GM18511 (cell line): ENCODE data around the gene HSBP1L1.

Experiments
- ATAC-seq: cut with Tn5 transposase; IDR thresholded peaks from one replicate; pipeline ENCODE4 v1.9.1; 2021; ENCODE audit warnings: mild to moderate bottlenecking, moderate library complexity; ENCODE audit not compliant: unreplicated experiment

The HSBP1L1 gene

GRCh38 chr18:79964330-79965118, at the start of gene HSBP1L1:
Gene HSBP1L1 (plus strand): TSS chr18:79964643. CDS start chr18:79964736, 93 bp downstream.
- peak; percentile 65 for ATAC-seq

DNA sequence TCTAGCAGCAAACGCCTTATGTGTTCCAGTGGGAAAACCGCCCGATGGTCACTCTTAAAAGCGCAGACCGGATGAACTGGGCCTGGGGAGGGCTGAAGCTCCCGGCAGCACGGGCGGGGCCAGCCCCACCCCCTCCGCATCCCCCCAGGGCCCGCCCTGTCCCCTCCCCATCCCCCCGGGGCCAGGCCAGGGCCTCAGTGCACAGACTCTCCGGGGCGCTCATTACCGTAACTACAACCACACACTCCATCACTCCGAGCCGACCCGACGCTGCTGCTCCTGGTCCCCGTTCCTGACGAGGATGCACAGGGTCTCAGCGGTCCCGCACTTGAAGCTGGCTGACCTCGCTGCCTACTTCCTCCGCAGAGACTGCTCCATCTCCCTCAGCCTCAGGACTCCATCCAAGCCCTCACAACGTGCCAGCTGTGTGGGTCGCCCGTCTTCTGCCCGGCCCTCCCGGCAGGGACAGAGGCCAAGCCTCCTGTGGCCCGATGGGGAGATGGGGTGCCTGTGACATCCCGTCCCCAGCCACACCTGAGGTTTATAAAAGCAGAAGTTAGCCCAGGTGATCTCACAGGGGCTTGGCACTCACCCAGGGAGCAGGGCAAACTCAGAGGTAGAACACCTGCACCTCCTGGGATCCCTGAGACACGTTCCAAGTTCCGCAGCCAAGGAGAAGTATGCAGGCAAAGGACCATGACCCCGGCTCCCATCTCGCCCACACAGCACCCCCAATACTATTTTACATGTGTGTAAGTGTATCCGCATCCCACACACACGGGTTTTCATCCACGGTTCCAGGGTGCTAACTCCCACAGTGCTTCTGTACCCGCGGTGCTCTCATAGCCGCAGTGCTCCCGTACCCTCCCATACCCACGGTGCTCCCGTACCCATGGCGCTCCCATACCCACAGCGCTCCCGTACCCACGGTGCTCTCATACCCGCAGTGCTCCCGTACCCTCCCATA, 49.0 kb upstream of the HSBP1L1 start:
- ATAC-seq, result no peak

- ATAC-seq, result no peak
These were observed 48.3 kb upstream of the HSBP1L1 start for GRCh38 chr18:79916128-79916494.

GRCh38 chr18:79916546-79917168, 47.8 kb upstream of the HSBP1L1 start:
- no peak for ATAC-seq

GRCh38 chr18:79917169-79917852, 47.1 kb upstream of the HSBP1L1 start:
- ATAC-seq, result no peak

GRCh38 chr18:79917853-79918614, 46.4 kb upstream of the HSBP1L1 start:
- ATAC-seq, result no peak

DNA sequence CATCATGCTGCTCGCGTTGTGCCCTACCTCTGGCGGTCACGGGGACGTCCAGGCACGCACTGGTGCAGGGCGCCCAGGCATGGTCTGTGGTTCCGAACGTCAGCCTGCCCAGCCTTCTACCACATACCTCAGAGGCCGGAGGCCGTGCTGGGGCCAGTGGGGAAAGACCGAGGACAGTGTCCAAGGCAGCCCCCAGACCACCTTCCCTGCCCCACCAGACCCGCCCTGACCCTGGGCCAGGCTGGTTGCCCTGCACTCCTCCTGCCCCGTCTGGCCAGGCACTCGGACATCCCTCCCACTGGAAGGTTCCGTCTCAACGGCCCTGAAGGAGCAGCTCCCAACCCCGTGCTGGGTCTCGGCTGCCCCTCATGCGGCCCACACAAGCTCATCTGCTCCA, 45.8 kb upstream of the HSBP1L1 start:
- no peak for ATAC-seq

DNA sequence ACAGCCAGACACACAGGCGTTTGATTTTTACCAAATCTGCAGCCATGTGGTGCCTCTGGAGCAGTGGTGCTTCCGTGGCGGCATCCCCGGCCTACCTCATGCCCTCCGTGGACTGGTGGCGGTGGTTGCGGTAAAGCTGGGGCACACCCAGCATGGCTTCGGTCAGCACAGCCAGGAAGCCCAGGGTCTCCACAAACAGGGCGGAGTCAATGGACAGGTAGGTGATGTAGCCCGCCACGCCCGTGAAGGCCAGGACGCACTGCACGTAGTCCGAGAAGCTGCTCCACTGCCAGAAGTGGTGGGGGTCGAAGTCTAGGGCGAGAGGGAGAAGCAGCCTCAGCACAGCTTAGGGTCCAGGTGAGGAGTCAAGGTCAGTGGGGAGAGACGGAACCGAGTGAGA, 45.4 kb upstream of the HSBP1L1 start:
- no peak for ATAC-seq

DNA sequence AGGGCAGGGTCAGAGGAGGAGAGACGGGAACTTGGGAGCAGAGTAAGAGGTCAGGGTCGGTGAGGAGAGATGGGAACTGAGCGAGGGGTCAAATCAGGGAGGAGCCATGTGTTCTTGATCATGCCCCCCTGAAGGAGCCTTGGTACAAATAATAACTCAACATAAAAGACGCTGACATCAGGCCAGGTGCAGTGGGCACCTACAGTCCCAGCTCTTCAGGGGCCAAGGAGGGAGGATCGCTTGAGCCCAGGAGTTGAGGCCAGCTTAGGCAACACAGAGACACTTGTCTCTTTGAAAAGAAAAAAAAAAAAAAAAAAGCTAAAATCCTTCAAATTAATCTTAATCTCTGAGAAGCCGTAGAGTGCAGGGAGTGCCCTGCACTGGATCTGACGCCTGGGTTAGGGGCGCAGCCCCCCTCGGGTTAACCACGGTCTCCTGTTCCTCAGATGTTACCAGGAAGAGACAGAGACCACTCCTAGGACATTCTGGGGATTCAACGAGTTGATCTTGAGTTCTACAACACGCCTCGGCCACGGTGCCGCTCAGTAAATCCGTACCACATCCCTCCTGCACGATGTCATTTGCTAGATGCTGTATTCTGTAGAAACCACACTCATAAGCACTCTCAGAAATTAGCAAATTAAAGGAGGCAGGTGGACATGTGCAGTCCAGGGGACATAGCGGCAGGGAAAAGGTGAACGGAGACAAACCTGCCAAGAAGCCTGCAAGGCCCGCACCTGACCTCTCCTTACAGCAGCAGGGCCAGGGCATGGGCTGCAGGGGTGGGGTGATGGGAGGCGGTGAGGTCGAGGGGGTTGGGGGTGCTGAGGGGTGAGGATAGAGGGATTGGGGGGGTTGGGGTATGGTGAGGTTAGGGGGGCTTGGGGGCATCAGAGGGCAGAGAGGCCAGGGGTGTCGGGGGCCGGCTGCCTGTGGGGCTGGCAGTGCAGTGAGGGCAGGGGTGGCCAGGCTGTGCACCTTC, 42.2 kb upstream of the HSBP1L1 start:
- no peak for ATAC-seq

- ATAC-seq, result no peak
These were observed 41.5 kb upstream of the HSBP1L1 start for GRCh38 chr18:79922971-79923411.

DNA sequence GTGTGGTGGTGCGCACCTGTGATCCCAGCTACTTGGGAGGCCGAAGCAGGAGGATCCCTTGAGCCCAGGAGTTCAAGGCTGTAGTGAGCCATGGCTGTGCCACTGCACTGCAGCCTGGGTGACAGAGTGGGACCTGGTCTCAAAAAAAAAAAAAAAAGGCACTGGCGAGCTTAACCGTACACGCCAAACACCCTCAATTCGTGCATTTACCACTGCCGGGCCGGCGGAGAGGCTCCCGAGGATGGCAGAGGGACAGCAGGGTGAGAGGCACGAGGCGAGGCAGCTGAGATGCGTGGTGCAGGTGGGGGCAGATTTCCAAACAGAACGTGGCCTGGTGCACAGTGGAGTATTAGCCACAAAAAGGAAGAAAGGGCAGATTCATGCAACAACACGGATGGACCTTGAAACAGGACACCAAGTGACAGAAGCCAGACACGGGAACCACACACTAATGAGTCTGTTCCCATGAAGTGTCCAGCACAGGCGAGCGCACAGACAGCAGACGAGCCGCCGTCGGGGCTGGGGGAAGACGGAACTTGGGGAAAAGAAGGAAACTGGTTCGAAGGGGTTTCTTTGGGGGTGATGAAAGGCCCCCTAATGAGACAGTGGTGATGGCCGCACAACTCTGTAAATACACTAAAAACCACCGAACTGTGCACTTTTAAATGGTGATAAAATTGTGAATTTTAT, 40.4 kb upstream of the HSBP1L1 start:
- no peak for ATAC-seq

DNA sequence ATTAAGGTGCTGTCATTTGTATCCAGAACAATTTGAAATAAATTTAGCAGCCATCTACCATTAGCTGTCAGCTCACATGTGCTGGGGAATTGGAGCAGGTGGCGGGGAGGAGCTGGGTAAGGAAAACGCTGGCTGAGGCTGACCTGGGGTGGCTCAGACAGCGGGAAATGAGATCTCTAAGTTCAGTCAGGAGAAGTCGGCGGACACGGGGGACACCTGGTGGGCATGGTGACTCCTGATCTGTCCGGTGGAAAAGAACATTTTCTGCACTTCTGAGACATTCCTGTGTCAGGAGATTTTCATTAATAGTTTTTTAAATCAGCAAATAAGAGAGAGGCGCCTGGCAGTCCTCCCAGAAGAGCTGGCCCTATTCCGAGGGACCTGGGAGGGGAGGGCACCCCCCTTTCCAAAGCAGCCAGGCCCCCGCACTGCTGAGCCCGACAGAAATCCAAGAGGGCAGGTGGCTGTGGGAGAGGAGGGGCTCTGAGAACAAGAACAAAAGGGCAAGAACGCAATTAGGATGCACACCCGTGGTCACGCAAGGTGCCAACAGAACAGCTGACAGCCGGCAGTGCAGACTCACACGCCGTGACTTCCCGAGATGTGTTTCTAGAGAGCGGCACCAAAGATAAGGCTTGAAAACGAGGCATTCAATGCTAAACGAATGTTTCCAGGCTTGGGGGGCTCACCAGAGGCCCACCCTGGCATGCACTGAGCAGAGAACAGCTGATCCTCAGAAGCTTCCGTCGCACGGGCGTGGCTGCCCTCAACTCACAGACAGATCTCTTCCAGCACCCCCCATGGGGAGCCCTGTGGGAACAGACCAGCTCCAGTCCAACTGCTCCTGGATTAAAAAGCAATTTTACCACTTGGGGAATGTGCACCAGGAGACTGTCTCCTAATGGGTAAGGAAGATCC, 39.4 kb upstream of the HSBP1L1 start:
- no peak for ATAC-seq

DNA sequence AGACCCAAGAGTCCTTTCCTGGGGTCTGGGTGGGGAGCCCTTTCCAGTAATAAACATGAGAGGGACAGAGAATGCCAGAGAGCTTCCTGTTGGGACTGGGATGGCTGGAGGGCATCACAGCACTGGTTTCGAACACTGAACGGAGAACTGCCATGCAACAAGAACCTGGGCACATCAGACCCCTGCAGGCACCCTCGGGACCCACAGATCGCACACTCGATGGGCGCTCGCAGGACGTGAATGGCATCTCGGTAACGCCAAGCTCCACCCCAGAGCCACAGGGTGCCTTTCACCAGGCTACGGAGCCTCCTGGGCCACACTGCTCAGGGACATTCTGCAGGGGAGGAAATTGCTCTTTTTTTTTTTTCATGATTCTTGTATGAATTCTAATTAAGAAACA, 38.1 kb upstream of the HSBP1L1 start:
- ATAC-seq, result no peak

DNA sequence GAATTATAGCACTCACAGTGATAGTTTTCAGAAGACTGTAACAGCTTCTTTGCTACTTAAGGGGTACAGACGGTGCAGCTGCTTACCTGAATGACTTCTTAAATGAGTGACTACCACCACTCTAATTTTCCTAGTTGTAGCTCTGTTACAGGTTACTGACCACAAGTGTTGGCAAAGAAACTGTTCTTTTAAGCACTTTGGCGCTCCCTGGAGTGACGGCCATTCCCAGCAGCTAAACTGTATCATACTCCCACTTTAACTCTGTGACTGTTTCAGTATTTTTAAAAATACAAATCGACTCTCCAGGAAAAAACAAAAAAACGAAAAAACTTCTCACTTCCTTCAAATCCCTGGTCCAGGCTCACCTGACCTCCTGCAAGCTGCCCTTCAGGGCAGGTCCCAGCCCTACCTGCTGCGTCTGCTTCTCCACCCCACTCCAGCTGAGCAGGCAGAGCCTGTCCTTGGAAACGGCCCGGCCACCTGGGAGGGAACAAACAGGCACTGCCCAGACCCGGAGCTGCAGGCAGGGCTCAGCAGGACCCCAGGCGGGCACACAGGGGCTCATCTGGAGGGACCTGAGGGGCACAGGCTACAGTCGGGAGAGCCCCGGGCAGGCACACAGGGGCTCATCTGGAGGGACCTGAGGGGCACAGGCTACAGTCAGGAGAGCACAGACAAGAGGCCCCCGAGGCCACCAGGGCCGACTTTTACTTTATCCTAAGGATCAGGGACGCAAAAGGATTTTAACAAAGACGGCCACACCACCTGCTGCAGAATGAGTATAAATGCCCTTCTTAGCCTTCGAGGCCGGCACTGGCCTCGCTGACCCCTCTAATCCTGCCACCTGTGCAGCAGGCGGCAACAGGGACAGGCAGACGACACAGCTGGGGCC, 37.5 kb upstream of the HSBP1L1 start:
- no peak for ATAC-seq

DNA sequence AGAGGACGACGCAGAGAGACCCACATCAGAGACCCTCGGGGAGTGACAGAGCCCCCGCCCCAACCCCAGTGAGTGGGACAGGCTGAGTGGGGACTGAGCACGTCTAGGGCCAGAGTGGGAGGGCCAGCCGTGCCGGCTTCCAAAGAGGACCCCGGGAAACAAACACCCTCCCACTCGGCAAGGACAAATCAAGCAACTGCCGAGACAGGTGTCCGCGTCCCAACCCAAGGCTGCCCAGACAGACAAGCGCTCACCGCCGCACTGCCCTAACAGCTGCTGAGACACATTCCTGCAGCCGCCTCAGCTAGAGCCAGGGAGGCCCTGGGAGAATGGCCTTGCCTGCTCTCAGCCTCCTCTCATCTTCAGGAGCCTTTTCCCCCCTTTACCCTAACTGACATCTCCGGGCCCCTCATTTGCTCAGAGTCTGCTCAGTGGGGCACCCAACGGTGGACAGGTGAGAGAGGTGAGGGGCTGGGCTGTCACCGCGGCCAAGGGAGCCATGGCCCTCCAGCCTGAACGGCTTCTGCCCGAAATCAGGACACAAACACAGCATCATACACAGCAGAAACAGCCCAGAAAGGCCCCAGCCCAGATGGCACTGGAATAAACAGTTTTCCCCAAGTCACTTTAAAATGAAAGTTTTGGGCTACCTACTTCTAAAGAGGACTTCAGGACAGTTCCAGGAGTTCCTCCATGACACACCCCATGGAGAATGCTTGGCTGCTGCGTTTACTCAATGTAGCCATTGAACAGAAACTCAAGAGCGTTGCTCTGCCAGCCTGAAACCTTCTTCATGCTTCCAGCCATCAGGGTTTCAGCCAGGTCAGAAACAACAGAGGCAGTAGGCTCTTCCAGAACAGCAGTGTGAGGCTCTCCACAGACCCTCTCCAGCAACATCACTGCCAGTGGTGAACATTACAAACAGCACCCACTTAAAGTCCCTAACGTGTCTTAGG, 36.6 kb upstream of the HSBP1L1 start:
- ATAC-seq, result no peak
